HG02678 (cell line): ENCODE data around the gene SBF1.
"Not testable (repeated sequence)": the region's sequence is repeated elsewhere in the genome, so short reads cannot be mapped to it uniquely, and the experiment has no call there.

Experiments
- ATAC-seq: cut with Tn5 transposase; IDR thresholded peaks from one replicate; pipeline ENCODE4 v1.9.1; 2021; ENCODE audit warnings: mild to moderate bottlenecking, moderate library complexity; ENCODE audit not compliant: unreplicated experiment

SBF1 gene

GRCh38 chr22:50432131-50432876, 42.5 kb downstream of the SBF1 start:
- ATAC-seq, result no peak

GRCh38 chr22:50425179-50425916, 49.5 kb downstream of the SBF1 start:
- no peak for ATAC-seq

- no peak for ATAC-seq
These were observed 50.9 kb downstream of the SBF1 start for GRCh38 chr22:50423956-50424355.

GRCh38 chr22:50422961-50423815, 51.6 kb downstream of the SBF1 start:
- no peak for ATAC-seq

DNA sequence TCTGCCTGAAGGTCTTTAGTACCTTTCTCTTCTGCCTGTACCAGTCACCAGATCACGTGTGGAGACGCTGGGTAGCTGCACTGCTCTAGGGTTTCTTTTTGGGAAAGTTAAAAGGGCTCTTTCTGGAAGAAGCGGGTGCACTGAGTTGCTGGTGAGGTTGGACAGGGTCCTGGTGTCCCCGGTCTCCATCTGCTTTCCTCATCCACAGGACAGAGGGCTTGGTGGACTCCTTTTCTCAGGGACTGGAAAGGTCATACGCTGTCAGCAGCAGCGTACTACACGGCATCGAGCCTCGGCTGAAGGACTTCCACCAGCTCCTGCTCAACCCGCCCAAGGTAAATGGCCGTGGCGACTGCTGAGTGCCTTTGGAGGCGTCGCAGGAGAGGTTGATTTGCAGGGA, 52.8 kb downstream of the SBF1 start:
- no peak for ATAC-seq

DNA sequence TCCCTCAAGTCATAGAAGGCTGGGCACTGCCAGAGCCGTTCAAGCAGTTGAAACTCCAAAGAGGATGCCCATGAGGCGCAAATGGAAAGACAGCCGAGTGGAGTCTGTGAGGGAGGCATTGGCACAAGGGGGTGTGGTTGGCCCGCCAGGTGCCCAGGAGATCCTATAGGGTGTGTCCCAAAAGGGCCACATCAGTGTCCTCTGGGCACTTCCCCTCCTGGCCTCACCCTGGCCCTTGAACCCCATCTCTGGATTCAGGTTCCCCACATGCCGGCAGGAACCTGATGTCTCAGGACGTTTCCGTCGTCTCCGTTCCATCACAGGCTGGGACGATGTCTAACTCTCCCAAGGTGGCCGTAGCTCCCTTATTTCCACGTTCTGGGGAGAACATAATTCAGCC, 54.3 kb downstream of the SBF1 start:
- no peak for ATAC-seq

DNA sequence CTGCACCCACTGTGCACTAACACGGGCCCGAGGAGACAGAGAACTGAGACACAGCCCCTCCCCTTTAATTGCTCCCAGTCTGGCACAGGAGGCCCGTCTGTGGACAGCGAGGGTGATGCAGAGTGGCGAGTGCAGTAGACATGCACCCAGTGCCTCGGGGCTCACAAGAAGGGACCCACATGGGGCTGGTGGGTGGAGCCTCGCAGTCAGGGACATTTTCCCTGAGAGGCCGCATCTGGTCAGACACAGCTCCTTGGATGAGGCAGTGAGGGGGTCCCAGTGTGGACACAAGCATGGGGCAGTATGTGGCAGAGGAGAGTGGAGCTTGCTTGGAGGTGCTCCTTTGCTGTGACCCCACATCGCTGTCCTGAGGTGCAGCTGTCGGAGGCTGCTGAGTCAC, 54.8 kb downstream of the SBF1 start:
- no peak for ATAC-seq

DNA sequence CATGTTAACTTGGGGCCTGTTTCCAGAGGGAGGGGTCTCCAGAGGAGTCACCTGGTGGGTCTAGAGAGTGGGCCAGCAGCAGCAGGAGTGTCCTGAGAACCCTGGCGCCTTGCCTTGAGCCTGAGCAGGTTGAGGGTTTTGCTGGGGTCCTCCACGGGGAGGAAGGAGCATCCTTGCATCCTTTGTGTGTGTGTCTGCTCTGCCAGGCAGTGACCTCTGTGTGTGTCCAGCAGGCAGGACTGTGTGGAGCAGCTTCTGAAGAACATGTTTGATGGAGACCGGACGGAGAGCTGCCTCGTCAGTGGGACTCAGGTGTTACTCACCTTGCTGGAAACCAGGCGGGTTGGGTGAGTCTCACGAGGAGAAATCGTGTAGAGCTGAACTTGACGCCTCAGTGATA, 55.7 kb downstream of the SBF1 start:
- no peak for ATAC-seq

- no peak for ATAC-seq
These were observed 56.2 kb downstream of the SBF1 start for GRCh38 chr22:50418624-50419023.

- no peak for ATAC-seq
These were observed 57.2 kb downstream of the SBF1 start for GRCh38 chr22:50417411-50418210.

GRCh38 chr22:50416996-50417395, 57.8 kb downstream of the SBF1 start:
- no peak for ATAC-seq

- ATAC-seq, result no peak
These were observed 59.4 kb downstream of the SBF1 start for GRCh38 chr22:50415426-50415825.

- ATAC-seq, result no peak
These were observed 60.2 kb downstream of the SBF1 start for GRCh38 chr22:50414476-50415248.

- not testable (repeated sequence) for ATAC-seq
These were observed 65.9 kb downstream of the SBF1 start for GRCh38 chr22:50408954-50409353.

DNA sequence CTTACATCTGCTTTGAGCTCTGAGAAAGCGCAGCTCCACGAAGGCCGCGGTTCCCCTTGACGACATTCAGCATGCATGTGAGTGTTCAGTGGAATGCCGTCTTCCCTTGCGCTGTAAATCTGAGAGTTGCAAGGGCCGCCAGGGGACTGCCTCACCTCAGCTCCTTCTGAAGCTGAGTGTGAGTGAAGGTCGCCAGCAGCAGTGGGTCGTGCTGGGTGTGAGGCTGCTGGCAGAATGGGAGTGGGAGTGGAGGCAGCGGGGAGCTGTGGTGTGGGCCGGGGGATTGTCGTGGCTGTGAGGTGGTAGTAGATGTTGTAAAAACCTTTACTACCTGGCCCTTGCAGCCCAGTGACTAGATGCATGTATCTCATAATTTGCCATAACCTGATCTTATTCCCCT, 66.5 kb downstream of the SBF1 start:
- no peak for ATAC-seq

DNA sequence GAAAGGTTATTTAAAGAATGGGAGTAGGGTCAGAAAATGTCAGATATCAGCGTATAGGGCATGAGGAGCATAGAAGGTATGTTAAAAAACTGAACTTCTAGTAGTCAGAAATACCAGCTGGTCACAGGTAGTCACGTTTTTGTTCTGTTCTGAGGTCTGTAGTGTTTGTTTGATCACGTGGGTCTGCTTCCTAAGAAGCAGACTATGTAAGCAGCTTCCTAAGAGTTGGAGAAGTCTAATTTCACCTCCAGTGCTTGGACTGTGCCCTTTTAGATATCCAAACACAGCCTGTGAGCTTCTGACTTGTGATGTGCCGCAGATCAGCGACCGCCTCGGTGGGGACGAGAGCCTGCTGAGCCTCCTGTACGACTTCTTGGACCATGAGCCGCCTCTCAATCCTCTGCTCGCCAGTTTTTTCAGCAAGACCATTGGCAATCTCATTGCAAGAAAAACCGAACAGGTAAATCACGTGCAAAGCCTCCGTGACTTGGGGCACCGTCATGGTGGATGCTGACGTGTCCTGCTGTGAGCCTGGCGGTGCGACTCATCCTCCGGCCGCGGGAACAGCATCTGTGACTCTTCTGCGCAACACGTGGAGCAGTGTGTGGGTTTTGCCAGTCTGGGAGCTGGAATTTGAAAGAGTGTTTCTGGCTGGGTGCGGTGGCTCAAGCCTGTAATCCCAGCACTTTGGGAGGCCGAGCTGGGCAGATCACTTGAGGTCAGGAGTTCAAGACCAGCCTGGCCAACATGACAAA, 68.2 kb downstream of the SBF1 start:
- ATAC-seq, result no peak

- ATAC-seq, result no peak
These were observed 71.1 kb downstream of the SBF1 start for GRCh38 chr22:50403701-50404101.

DNA sequence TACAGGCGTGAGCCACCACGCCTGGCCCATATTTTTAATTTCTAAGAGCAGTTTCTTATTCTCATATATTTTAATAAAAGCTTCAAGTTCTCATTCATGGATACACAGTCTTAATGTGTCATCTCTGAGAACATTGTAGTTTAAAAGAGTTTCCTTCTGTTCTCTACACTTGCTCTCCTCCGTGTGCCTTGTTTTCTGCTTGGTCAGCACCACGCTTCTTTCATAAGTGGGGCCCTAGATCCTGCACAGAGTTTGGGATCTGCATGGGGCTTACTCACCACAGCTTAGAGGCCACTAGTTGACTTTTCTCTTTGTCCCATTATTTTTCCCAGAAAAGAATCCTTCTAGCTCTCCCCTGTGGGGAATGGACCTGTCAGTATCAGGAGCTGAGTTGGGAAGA, 72.9 kb downstream of the SBF1 start:
- ATAC-seq, result no peak

- no peak for ATAC-seq
These were observed 73.9 kb downstream of the SBF1 start for GRCh38 chr22:50400931-50401330.
